Subcutaneous adipose tissue (tissue), 4 donors: ENCODE measurements around the gene TECPR2. TPM values are rescaled to one million over a fixed set of nuclear protein-coding genes. Genes with fewer than 3 reads are reported as not detected.

ENCODE experiments used
- CTCF ChIP-seq: fragments of 450-650 bp; IDR thresholded peaks from one replicate; pipeline ENCODE4 v1.5.1; 2016; ENCODE audit warnings: low read depth, mild to moderate bottlenecking, control low read depth, antibody characterized with exemption, moderate library complexity
- total RNA-seq, 4 donors: library from RNA; depleted of rRNA; stranded (reverse); fragments of >200 nt; gene quantifications; one replicate each; pipeline ENCODE4 v1.1.0, GENCODE V29; 2016

The TECPR2 gene
- total RNA-seq, 4 donors from 2014 or later: 14.4 to 23.0 (median 15.0) TPM

DNA sequence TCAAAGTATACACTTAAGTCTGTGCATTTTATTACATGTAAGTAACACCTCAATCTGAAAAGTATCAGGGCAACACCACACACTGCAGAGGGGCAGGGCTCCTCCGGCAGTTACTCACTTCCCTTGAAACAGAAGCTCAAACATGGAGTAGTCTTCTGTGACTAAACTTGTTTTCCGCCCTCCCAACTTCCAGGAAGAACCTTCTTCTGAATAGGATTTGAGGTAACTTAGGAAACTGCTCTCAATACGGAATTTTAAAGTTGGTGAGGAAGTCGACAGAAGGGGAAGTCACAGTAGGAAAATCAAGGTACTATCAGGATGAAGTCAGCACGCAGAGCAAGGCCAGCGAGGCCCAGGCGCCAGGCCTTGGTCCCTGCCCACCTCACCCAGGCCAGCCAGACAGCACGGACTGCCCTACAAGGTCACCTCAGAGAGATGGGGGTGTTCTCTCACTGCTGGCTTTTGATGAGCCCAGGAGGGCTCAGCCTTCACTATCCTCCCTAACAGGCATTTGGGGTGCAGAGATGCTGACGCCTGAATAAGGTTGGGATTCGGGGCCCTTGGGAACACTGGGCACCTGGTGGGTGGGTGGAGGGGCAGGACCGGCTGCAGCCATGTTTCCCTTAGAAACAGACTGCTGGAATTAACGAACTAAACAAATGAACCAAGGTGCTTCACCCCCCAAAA, 141.0 kb downstream of the TECPR2 start:
- TF ChIP-seq CTCF: no peak

DNA sequence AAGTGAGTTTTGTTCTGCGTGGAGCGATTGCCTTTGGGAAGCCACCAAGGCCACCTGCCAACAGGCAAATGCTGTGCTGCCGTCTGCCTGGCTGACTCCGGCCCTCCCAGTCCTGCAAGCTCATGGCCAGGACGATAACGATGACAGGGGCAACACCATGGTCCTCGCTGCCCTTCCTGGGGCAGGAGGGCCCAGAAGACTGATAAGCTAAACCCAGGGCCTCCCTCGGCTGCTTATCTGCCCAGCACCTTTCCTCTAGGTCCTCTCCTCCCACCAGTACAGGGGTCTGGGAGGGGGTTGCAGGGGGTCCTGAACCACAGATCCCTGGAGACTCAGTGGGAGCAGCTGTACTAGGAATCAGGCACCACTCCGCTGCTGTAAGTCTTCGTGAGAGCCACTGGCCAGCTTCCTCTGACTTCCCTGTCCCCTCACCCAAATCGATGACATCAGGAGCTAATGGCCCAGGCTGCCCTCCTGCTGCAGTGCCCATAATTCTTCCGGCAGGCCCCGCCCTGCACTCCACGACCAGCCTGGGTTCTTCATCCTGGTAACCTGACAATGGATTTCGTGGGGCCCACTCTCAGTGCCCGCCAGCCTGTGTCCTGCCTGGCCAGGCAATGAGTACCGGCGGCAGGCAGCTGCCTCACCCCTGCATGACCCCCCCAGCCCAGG, 141.7 kb downstream of the TECPR2 start:
- no peak for TF ChIP-seq CTCF

DNA sequence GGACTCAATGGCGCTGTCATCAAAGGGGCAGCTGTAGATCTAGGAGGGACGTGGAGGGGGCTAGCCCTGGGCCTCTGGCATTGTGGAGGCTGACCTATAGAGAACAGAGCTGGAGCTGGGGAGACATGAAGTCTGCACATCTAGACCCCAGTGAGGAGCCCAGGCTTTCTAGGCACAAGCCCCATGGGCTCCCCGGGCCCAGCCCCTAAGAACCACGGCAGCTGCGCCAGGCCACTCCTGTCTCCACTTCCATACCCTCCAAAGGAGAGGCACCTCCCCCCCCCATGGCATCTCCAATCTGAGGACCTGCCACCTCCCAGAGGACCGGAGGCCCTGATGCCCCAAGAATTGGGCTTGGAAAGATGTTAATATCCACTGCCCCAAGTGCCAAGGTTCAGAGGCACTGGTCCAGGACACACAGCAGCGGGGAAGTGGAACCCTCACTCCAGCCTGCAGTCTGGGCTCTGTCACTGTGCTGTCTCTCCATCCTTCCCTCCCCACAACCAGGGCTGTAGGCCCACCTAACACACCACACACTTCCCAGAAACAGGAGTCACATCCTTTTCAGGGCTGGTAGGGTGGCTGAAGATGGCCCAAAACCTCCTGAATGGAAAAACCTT, 142.4 kb downstream of the TECPR2 start:
- no peak for TF ChIP-seq CTCF

DNA sequence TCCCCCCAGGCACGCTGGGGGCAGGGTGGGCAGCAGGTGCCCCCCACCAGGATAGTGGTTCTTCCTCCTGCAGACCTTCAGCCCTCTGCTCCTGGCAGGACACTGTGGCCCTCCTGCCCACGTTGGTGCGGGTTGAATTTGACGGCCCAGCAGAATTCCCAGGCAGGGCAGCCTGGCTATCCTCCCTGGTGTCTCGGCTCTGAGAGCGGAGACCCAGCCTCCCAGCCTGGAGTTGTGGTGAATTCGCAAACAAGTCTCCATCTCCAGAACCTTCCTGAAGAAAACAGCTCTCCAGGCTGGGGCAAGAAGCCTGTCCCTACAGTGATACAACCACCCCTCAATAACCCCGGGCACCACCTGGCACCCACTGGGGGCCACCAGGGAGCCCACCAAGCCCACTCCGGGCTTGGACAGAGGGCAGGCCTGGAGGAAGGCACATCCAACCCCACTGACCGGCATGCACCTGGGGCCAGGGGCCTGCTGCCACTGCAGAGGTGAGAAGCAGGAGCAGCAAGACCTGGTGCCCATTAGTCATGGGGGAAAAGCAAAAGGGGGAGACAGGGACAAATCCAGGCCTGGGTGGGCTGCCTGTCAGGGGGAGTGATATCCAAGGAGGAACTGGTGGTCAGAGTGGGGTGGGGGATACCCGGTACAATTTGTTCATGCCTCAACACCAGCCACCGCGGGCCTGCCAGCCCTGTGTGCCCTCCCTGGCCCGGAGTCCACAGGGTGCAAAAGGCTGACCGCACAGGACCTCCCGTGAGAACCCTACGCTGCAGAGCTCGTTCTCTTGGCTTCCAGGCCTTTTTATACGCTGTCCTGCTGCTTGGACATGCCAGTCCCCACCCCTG, 143.3 kb downstream of the TECPR2 start:
- no peak for TF ChIP-seq CTCF

DNA sequence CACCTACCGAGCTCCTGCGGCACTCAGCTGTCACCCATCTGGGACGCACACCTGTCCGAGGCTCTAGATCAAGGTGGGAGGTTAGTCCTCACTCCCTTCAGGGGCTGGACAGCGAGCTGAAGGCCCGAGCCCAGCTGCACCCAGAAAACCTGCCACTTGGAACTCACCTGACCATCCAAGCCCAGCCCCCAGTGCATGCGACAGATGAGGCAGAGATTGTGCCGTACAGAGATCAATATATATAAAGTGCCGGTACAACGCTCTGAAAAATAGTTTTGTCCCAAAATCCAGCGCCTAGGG, 143.8 kb downstream of the TECPR2 start:
- no peak for TF ChIP-seq CTCF

DNA sequence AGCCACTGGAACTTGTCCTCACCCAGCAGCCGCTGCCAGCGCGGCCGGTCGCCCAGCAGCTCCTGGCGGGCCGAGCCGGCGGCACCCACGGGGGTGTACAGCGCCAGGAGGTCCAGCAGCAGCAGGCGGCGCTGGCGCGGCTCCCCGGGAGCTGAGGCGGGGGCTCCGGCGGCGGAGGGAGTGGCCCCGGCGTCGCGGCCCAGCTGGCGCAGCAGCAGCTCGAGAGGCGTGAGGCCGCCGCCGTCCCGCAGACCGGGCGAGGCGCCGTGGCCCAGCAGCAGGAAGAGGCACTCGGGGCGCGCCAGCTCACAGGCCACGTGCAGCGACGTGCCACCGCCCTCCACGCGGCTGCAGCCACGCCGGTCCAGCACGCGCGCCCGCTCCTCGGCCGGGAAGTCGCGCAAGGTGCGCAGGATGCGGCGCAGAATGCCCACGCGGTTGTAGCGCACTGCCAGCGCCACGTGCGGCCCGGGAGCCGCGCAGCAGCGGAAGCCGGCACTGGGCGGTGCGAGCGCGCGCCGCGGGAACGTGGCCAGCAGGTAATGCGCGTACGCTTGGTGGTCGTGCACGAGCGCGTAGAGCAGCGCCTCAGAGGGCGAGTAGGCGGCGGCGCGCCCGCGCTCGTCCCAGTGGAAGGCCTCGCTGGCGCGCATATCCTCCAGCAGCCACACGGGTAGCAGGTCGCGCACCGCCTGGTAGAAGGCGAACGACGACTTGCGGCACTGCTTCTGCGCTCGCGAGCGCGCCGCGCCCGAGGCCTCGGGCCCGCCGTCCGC, 144.5 kb downstream of the TECPR2 start:
- no peak for TF ChIP-seq CTCF
